Stimulated activated CD8-positive, alpha-beta memory T cell treated with anti-CD3 and anti-CD28 coated beads, Interleukin-12 subunit alpha, Interleukin-12 subunit beta, amount 100 ng/mL, for 1 hour (primary cell): ENCODE data around the gene RORC.

Experiments used
- DNase-seq: peaks from one replicate; pipeline ENCODE4 v3.0.0-alpha.2; 2020; ENCODE audit warnings: low read depth

RORC gene

DNA sequence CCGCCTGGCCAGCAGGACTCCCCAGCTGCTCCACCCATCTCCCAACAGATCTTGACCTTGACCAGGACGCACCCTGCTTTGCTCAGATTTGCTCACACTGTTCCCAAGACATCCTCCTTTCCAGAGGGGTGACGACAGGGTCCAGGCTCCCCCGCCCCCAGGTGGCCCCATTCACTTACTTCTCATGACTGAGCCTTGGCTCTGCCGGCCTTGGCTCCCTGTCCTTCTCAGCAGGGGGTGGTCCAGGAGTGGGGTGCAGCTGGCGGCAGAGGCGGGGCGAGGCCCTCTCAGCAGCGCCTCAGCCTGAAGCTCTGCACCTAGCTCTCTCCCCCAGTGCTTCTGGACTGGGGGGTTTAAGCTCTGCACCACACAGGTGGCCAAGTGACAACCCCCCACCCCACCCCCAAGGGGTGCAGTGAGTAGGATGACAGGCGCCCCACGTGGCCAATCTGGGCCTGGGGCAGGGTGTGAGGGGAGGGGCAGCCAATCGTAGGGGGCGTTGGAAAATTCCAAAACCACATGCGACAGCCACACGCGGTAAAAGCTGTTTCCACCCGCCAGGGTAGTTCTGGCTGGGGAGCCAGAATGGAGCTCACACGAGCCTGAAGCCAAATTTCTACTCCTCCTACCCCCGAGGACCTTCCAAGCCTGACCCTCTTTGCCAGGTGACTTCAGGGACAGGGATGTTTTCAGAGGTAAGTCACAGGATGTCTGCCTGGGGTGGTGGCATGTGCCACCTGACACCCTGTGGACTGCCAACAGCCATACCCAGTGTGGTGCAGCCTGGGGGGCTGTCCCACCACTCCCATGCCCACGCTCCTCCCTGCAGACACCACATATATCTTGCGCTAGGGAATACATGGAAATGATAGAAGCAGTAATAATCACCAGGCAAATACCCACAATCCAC is 5.6 kb downstream of the RORC start:
- DNase-seq = no peak

DNA sequence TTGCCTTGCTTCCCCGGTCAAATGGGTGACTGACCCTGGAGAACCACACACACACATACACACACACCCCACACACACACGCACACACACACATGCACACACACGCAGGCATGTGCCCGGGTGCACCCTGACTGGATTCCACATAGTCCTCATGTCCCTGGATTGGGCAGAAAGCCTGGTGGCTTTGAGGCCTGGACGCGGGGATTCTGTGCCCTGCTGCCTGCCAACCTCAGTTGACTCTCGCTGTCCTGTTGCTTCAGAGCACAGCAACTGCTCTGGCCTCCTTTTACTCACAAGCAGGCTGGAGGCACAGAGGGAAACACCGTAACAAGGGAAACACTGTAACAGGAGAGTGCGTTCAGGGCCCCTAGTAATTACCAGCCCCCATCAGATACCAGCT is 6.4 kb downstream of the RORC start:
- no peak for DNase-seq

DNA sequence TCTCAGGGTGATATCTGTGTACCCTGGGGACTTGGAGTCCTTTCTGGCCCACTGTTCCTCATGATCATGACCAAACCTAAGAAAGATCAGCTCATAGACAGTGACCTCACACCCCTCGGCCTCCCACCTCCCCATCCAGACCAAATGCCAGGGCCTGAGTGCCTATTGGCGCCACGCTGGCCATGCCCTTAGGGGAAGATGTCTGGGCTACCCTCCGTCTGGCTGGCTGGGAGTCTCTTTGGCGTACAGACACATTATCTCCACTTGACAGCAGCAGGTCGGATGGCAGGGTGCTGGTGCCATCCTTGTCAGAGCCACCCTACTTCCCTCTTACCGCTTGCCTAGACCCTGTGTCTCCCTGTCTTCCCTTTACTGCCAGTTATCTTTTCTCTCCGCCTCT is 8.4 kb downstream of the RORC start:
- no peak for DNase-seq

DNA sequence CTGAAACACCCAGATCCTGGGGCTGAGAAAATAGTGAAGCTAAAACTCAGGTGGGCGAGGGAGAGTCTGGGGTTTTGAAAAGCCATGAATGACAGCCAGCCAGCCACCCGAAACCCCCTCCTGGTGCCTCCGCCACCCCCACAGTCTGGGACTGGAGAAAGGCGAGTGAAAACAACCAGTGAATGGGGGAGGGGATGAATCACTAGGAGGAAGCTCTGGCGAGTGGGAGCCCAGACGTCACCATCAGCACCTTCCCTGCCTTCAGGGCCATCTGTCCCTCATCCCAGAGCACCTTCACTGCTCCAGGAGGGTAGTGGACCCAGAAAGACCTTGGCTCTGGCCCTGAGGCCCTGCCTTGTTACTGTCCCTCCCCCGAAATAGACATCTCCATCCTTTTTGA is 9.2 kb downstream of the RORC start:
- no peak for DNase-seq

DNA sequence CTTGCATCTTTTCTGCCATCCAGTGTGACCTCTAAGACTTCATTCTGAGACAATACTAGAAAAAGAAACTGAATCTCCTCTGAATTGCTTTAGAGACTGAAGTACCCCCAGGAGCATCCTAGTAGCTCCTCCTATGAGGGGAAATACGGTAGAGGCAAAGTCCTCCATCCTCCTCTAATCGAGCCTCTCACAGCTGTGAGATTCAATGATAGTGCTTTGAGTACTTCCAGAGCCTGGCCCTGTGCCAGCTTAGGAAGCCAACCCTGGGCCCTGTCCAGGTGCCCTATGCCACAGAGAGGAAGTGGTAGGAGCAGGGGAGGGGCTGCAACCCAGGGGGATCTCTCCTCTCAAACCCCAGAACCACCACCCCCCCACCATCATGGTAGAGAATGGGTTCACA is 10.7 kb downstream of the RORC start:
- no peak for DNase-seq

DNA sequence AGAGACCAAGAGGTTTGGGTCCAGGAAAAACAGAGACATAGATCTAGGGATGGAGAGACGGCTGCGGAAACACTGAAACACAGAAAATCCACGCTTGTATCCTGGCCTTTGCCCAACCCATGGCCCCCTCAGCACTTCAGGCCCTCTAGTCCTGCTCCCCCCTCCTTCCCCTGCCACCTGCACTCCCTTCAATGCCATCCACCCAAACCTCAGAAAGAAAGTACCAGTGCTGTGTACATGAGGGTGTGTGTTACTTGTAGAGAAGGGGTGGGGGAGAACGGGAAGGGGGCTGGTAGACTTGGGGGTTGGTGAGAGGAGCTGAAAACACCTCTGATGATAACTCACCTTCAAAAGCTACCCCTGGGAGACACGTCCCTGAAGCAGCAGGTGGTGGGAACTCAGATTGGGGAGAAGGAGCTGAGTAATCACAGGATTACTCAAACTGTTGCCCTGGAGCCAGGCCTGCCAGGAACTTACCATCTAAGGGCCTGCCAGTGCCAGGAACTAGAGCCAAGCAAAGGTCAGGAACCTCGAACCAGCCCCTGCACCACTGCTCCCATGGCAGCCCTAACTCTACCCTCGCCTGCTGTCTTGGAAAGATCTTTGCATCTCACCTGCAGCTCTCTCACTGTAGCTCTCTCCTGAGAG is 11.5 kb downstream of the RORC start:
- no peak for DNase-seq

DNA sequence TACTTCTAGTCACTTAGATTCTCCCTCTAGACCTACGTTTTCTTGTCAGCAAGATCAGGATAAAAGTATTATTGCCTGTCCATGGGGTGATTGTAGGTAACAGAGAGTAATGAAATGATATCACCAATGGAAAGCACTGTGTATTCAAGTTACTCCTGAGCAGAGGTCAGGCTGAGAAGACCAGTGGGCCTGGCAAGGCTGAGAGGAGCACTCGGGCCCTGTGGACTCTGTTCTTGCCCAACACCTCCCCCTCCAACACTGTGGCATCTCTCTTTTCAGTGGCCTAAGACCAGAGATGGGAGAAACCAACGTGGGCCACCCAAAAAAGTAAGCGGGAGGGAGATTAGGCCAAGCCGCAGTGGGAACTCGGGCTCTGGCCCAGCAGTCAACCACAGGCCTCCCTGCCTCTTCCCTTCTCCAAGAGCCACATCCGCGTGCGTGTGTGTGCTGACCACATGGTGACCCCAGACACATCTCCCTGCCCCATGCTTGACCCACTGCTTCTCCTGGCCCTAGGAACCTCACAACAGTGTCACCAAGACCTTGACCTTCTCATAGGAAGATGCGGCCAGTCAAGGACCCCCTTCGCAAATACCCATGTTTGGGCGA is 12.3 kb downstream of the RORC start:
- no peak for DNase-seq

DNA sequence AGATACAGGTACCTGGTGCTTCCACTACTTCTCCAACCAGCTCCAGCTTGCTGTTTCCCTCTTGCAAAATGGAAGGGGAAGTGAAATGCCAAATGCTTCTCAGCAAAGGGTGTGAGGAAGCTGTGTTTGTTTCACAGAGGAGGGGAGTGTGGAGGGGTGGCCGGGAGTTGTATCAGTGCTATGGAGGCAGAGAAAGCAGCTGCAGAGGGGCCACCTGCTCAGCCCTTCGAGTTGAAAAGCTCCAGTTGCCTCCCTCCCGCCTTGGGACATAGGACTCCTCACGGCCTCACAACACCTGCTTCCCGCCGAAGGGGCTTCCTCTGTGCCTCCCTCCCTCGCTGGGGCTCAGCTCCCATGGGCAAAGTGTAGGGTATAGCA is 14.3 kb downstream of the RORC start:
- no peak for DNase-seq

DNA sequence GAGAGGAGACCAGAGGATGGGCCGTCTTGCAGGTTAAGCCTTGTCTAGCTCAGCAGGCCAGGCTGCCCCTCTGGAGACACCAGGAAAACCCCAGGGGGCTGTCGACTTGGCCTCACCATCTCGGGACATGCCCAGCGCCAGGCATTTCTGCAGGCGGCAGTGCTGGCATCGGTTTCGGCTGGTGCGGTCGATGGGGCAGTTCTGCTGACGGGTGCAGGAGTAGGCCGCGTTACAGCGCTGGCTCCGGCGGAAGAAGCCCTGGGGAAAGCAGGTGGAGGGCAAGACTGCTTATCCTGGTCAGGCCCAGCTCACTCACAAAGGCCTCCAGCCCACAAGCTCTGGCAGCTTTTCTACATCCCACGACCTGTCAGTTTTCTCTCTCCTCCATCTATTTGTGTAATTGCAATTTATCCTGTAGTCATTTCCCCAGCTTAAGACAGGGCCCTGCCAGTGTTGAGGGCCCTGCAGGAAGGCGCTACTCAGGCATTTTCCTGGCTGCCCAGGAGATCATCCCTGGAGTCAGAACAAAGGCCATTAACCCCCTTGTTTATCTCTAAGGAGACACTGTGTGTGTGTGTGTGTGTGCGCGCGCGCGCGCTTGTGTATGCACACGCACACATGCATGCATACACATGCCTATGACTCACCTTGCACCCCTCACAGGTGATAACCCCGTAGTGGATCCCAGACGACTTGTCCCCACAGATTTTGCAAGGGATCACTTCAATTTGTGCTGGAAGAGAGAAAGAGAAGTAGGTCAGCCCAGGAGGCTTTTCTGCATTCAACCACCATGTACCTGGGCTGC is 14.9 kb downstream of the RORC start:
- DNase-seq = no peak

DNA sequence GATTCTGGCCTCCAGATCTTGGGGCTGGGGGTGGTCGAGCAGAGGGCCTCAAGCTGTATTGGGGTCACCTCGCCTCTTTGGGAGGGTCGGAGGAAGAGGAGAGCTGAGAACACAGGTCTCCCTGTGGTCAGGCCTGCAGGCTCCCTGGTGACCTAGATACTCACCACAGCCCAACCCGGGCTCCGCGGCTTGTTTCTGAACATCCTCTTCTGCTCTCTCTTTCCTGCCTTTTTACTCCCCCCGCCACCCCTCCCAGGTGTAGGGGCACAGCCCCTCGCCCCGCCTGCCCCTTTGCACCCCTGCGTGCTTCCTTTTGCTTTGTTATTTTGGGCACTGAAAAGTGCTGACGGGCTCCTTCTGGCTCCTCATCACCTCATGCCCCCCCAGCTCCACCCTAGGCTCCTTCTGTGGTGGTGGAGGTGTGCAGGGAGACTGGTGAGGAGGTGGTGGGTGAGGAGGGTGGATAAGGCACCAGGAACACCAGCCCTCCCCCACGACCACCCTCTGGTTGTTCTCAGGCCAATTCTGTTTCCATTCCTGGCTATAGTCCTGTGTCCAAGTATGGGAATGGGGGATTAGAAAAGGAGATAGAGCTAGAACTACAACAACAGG is 15.8 kb downstream of the RORC start:
- no peak for DNase-seq

DNA sequence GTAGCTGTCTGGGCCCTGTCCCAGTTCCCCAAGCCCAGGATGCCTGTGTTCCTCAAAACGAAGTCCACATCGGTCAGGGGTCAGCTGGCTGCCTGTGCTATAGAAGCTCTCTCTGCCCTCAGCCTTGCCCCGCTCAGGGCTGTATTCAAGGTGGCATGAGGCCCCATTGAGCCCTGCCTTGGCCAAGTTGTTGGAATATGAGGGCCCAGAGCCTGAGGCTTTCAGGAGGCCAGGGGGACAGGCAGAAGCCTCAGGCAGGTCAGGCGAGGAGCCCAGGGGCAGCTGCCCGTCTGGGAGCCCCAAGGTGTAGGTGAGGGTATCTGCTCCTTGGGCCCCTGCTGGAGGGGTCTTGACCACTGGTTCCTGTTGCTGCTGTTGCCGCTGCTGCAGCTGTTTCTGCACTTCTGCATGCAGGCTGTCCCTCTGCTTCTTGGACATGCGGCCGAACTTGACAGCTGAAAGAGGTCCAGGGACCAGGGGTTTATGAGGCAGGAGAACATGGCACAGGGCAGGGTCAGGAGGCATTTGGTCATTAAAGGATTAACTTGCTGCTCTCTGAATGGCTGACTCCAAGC is 16.5 kb downstream of the RORC start:
- no peak for DNase-seq

DNA sequence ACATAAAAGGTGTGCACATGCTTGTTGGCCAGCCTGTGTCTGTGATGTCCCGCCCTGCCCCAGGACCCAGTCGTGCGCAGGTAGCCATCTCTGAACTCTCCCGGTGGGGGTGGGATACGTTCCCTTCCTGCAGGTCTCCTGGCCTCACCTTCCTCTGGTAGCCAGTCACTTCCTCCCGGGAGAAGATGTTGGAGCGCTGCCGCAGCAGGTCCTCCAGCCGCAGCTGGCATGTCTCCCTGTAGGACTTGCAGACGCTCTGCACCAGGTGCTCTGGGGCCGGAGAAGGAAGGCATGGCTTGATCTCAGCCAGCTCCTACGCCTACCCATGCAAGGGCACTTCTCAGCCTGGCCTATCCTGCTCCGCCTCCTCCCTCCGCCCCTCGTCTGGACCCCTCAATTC is 17.2 kb downstream of the RORC start:
- DNase-seq = no peak

DNA sequence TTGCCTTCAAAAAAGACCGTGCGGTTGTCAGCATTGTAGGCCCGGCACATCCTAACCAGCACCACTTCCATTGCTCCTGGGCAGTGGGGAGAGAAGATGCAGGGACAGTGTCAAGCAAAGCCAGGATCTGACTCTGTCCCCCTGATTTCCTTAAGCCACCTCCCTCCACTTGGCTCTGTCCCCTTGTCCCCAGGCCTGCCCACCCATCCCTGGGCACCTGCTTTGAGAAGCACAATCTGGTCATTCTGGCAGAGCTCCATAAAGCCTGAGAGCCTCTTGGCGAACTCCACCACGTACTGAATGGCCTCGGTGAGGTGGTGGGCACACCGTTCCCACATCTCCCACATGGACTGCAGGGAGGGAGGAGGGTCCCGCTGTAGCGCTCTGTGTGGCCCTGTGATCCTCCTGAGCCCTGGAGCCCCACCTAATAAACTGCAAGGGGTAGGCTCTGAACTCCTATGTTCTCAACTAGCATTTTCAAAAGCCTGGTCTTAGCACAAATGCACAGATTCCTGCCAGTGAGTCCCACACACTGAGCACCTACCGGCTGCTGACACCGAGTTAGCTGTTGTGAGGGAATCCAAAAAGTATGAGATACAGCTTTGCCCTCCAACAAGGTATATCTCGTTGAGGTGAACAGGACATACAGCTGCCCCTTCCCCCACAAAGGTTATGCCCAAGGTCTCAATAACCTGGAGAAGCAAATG is 18.2 kb downstream of the RORC start:
- DNase-seq = no peak

DNA sequence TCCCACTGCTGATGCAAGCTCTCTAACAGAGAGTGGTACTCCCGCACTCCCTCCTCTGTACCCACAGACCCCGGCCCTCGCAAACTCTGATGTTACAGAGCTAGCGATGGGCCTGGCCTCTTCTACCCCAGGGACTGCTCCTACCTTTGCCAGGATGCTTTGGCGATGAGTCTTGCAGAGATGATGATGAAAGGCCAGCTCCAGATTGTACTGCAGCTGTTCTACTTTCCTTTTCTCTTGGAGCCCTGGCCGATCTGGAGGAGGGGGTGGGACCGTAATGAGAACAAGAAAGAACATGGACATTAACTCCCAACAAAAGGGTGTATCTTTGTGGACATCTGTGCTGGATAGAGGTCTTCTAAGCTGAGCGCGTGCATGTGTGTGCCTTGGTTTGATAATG is 20.4 kb downstream of the RORC start:
- no peak for DNase-seq

DNA sequence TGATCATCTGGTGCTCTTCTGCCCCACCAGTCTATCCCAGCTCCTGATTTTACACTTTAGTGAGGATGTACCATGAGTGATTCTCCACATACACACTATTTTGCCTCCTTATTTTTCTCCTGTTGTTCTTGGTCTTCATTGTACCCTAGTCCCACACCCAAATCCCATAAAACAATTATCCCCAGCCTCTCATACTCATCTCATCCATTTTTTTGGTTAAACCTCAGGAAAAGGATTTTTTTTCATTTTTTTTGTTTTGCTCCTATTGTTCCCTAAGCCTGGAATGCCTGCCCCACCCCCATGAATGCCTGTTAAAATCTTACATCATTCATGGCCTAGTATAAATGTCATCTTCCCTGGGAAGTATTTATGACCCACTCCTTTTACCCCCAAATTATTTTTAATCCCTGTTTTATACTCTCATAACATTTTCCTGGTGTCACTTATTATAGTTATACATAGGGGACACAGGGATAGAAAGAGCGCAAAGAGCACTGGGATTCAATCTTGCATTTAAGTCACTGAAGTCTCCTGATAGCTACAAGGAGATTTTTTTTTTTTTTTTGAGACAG is 21.5 kb downstream of the RORC start:
- no peak for DNase-seq

DNA sequence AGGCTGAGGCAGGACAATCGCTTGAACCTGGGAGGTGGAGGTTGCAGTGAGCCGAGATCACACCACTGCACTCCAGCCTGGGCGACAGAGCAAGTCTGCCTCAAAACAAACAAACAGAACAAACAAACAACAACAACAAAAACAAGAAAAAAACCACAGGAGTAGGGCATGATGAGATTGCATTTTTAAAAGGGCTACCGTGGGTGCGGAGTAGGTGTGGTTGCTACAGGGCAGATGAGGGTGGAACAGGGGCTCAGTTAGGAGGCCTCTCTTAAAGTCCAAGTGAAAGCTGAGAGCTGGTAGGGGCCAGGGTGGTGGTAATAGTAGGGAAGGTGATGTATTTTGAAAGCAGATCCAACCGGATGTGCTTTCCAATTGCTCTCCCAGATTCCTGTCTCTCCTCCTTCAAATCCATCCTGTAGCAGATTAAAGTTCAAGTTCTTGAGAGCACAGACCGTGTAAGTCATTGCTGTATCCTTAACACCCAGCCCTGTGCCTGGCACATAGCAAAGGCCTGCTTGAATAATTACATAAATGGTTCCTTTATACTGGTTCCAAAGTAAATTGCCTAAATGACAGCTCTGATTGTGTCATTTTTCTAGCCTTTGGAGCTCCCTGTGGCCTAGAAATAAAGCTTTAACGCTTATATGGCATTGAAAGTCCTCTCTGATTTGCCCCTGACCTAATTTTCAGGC is 22.2 kb downstream of the RORC start:
- DNase-seq = no peak

DNA sequence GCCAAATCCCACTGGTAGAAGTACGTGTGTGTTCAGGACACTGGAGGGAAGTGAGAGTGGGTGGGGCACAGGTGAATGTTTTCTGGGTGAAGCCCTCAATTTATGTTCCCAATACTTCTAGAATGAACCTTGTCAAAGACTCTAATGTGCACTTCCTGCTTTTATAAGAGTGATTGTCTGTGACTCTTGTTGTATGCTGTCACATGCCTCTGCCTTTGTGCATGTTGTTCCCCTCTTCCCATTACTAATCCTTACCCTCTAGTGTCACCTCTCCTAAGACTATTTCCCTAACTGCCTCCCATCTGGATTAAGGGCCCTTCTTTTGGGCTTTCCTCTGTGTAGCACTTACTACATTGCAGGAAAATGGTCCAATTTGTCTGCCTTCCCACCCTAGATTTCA is 23.8 kb downstream of the RORC start:
- DNase-seq = no peak

DNA sequence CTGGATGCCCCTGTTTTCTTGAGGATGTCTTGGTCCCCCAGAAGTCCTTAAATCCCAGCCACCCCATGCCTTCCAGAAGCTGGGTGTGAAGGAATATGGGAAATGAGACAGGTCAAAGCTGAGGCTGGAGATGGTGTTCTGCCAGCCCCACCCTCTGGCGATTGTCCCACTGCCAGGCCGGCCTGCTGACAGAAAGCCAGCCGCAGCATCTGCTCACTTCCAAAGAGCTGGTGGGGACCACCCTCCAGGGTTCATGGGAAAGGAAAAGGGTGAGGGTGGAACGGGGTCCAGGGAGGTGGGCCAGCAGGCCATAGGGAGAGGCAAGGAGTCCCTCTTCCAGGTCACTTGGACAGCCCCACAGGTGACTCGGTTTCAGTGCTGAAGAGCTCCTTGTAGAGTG is 24.5 kb downstream of the RORC start:
- no peak for DNase-seq

DNA sequence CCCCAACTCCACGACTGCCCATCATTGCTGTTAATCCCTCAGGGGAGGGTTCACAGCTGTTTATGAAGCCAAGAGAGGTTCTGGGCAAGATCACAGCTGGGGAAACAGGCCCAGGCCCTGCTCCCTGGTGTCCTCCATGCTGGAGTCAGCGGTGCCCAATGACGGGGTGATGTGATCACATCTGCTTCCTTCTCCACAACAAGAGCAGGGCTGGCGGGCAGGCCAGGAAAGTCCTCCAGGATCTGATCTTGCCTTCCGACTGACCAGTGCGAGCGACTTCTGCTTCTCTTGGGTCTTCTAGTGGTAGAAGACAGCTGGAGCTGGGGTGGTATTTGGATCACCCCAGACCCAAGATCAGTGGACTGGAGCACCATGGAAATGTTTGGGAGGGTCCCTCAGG is 25.4 kb downstream of the RORC start:
- DNase-seq = no peak
